NCI-H69 (cell line): ENCODE measurements around the gene NOXO1.
"Not testable (repeated sequence)": the region's sequence is repeated elsewhere in the genome, so short reads cannot be mapped to it uniquely, and the experiment has no call there.

ENCODE experiments used
- DNase-seq: peaks from one replicate; lab custom pipeline; 2025; lab: John Stamatoyannopoulos, UW

The NOXO1 gene

GRCh38 chr16:1981398-1981836 is at the start of gene NOXO1:
Gene NOXO1 (minus strand): TSS chr16:1981469. CDS start chr16:1981179, 290 bp downstream.
- peak; percentile 80 for DNase-seq

- no peak for DNase-seq
These were observed 48.8 kb upstream of the NOXO1 start for GRCh38 chr16:2030036-2030435.

- no peak for DNase-seq
These were observed 48.1 kb upstream of the NOXO1 start for GRCh38 chr16:2029350-2029749.

GRCh38 chr16:2028620-2029220 is 47.5 kb upstream of the NOXO1 start:
- DNase-seq, result peak; percentile 53

GRCh38 chr16:2028146-2028545 is 46.9 kb upstream of the NOXO1 start:
- DNase-seq, result no peak

- DNase-seq, result peak; percentile 73
These were observed 46.0 kb upstream of the NOXO1 start for GRCh38 chr16:2027024-2028010.

- DNase-seq, result peak; percentile 73
These were observed 45.3 kb upstream of the NOXO1 start, which contains the start of gene NHERF2 for GRCh38 chr16:2026461-2027023. Gene NHERF2 (plus strand): TSS chr16:2026902. CDS start chr16:2027006, 104 bp downstream.

GRCh38 chr16:2025878-2026460 is 44.7 kb upstream of the NOXO1 start:
- DNase-seq, result no peak

- no peak for DNase-seq
These were observed 44.0 kb upstream of the NOXO1 start for GRCh38 chr16:2025251-2025650.

GRCh38 chr16:2024032-2024420 is 42.8 kb upstream of the NOXO1 start:
- DNase-seq, result no peak

- peak; percentile 91 for DNase-seq
These were observed 42.1 kb upstream of the NOXO1 start for GRCh38 chr16:2023092-2024031.

GRCh38 chr16:2022723-2023091 is 41.4 kb upstream of the NOXO1 start:
- DNase-seq, result no peak

- DNase-seq, result peak; percentile 77
These were observed 38.9 kb upstream of the NOXO1 start for GRCh38 chr16:2019921-2020831.

GRCh38 chr16:2019518-2019920 is 38.2 kb upstream of the NOXO1 start, which contains the start of gene NPW:
Gene NPW (plus strand): TSS chr16:2019785.
- DNase-seq, result peak; percentile 77

GRCh38 chr16:2016407-2016922 is 35.2 kb upstream of the NOXO1 start:
- peak; percentile 46 for DNase-seq

GRCh38 chr16:2015947-2016208 is 34.6 kb upstream of the NOXO1 start:
- DNase-seq, result no peak

- DNase-seq, result peak; percentile 96
These were observed 34.1 kb upstream of the NOXO1 start for GRCh38 chr16:2015117-2015946.

GRCh38 chr16:2013527-2013926 is 32.3 kb upstream of the NOXO1 start:
- no peak for DNase-seq

- not testable (repeated sequence) for DNase-seq
These were observed 30.5 kb upstream of the NOXO1 start for GRCh38 chr16:2011726-2012125.
